GM13976 (cell line): Measurements from ENCODE around the gene FOXO1.

Experiments
- DNase-seq: peaks from one replicate; pipeline ENCODE4 v3.0.0; 2012; ENCODE audit warnings: low spot score
- in situ Hi-C: fragments of 300-500 bp; cut with MboI; formaldehyde crosslinking; loops from one replicate; pipeline ENCODE4 v1.12.0; 2022; ENCODE audit warnings: low sequenced_read_pairs, mixed read lengths, inconsistent platforms; ENCODE audit not compliant: unreplicated experiment
- TF ChIP-seq, protein P1 (sequence below): IDR thresholded peaks from 2 replicates; pipeline ENCODE4 v1.5.1; 2012; ENCODE audit warnings: borderline replicate concordance, mild to moderate bottlenecking; ENCODE audit not compliant: insufficient read depth; ENCODE audit errors: extremely low read depth, missing control alignments, control extremely low read depth

FOXO1 gene

DNA sequence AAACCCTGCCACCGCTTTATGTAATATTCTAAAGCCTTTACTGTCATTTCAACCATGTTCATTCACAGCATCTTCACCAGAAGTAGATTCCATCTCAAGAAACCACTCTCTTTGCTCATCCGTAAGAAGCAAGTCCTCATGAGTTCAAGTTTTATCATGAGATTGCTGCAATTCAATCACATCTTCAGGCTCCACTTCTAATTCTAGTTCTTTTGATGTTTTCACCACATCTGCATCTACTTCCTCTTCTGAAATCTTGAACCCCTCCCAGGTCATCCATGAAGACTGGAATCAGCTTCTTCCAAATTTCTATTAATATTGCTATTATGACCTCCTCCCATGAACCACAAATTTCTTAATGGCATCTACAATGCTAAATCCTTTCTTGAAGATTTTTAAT is 83.9 kb downstream of the FOXO1 start:
- DNase-seq: no peak
- in situ Hi-C loops: no loop called here
- TF ChIP-seq, protein P1, sequence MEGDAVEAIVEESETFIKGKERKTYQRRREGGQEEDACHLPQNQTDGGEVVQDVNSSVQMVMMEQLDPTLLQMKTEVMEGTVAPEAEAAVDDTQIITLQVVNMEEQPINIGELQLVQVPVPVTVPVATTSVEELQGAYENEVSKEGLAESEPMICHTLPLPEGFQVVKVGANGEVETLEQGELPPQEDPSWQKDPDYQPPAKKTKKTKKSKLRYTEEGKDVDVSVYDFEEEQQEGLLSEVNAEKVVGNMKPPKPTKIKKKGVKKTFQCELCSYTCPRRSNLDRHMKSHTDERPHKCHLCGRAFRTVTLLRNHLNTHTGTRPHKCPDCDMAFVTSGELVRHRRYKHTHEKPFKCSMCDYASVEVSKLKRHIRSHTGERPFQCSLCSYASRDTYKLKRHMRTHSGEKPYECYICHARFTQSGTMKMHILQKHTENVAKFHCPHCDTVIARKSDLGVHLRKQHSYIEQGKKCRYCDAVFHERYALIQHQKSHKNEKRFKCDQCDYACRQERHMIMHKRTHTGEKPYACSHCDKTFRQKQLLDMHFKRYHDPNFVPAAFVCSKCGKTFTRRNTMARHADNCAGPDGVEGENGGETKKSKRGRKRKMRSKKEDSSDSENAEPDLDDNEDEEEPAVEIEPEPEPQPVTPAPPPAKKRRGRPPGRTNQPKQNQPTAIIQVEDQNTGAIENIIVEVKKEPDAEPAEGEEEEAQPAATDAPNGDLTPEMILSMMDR: no peak

DNA sequence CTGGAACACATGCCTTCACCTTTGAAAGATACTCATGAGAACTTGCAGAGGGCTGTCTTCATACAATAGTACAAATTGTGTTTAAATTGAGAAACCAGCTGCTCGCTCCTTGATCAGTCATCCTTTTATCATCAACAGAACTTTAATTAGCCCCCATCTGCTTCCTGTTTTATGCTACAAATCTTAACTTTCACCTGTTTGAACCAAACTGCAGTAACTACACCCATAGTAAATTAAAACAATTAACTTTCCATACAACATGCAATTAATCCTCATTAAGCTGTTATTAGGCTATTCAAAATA is 85.2 kb downstream of the FOXO1 start:
- in situ Hi-C loops: no loop called here
- no peak for DNase-seq
- TF ChIP-seq, protein P1: no peak

DNA sequence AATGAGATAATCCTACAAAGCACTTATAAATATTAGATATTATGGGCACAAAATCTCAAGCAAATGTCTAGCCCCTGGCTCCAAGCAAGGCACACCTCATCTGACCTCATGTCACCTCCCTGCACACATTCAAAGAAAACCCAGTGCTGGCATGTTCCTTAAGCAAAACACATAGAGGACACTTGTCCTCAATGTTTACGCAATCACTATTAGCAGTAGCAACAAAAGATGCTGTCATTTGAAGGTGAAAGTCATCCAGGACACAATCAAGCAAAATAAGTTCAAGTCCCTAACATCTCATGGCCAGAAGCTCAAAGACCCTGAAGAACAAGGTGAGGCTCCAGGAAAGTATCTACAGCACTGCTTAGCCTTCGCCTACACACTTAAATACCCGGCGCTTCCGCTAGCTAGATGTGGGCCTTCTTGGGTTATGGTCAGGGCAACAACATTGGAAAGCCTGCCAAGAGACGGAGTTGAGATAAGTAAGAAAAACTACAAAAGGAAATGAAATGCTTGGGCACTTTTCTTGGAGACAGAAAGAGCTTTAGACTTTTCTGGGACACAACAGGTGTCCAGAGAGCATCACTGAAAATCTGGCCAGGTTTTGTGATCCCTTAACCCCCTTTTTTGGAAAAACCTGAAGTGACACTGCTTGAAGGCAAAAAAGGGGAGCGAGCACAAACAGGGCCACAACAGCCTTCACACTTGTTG is 85.7 kb downstream of the FOXO1 start:
- in situ Hi-C loops: no loop called here
- DNase-seq: no peak
- TF ChIP-seq, protein P1: no peak

DNA sequence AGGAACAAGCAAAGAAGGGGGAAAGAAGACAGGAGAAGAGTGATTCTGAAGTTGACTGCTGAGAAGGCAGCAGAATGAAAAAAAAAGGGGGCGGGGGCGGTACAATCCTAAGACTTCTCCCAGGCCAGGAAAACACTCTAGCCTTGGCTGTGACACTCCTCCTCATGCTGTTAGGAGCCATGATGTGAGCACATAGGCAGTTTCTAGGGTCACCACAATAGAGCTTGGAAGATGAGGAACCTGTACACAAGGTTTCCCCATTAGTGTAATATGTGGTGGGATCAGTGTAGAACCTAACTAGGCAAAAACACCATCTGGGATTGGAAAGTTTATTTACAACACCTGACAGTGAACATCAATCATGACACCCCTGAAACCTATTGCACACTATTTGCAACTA is 86.9 kb downstream of the FOXO1 start:
- DNase-seq: no peak
- TF ChIP-seq, protein P1: no peak
- in situ Hi-C loops: no loop called here

DNA sequence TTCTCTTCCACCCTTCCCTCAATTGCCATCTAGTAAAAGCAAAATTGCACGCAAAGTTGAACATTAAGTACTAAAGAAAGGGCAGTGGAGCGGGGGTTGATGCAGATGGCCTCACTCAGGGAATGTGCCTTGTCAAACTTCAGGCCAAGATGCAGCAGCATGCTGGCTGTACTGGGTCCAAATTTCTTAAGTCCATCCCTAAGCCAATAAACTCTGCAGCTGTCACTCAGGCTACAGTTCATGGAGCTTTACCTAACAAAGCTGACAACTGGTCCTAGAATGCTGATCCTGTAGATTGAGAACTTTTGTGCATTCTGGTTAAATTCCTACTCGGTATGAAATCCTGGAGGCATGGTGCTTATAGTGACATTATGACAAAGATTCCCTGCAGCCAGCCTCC is 88.4 kb downstream of the FOXO1 start:
- in situ Hi-C loops: no loop called here
- TF ChIP-seq, protein P1: no peak
- DNase-seq: no peak

DNA sequence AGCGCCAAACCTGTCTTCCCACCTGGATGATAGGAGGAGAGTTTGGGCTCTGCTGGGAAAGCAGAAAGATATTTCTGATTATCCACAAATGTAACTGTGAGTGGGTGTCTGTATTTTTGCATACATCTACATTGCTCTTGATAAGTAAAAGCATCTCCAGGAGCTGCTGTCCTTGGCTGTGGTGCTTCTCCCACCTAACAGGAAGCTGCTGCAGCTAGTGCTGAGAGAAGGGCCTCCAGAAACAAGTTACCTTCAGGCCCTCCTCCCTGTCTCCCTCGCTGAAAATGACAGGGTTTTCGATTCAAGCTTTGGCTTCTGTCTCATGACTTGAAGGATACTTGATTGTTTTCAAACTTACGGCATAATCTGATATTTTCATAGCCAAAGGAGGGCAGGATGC is 90.1 kb downstream of the FOXO1 start:
- in situ Hi-C loops: no loop called here
- TF ChIP-seq, protein P1: no peak
- DNase-seq: no peak
